ENCODE data around the gene LZTR1. TPM values are rescaled to one million over a fixed set of nuclear protein-coding genes. Genes with fewer than 3 reads are reported as not detected.

The LZTR1 gene
- total and polyA plus RNA-seq, 2 experiments from 2014 or later: 9.2 to 39.9 TPM

GRCh38 chr22:20974336-20974955 lies 7.7 kb upstream of the LZTR1 start (continued):
- TF ChIP-seq, protein P1, sequence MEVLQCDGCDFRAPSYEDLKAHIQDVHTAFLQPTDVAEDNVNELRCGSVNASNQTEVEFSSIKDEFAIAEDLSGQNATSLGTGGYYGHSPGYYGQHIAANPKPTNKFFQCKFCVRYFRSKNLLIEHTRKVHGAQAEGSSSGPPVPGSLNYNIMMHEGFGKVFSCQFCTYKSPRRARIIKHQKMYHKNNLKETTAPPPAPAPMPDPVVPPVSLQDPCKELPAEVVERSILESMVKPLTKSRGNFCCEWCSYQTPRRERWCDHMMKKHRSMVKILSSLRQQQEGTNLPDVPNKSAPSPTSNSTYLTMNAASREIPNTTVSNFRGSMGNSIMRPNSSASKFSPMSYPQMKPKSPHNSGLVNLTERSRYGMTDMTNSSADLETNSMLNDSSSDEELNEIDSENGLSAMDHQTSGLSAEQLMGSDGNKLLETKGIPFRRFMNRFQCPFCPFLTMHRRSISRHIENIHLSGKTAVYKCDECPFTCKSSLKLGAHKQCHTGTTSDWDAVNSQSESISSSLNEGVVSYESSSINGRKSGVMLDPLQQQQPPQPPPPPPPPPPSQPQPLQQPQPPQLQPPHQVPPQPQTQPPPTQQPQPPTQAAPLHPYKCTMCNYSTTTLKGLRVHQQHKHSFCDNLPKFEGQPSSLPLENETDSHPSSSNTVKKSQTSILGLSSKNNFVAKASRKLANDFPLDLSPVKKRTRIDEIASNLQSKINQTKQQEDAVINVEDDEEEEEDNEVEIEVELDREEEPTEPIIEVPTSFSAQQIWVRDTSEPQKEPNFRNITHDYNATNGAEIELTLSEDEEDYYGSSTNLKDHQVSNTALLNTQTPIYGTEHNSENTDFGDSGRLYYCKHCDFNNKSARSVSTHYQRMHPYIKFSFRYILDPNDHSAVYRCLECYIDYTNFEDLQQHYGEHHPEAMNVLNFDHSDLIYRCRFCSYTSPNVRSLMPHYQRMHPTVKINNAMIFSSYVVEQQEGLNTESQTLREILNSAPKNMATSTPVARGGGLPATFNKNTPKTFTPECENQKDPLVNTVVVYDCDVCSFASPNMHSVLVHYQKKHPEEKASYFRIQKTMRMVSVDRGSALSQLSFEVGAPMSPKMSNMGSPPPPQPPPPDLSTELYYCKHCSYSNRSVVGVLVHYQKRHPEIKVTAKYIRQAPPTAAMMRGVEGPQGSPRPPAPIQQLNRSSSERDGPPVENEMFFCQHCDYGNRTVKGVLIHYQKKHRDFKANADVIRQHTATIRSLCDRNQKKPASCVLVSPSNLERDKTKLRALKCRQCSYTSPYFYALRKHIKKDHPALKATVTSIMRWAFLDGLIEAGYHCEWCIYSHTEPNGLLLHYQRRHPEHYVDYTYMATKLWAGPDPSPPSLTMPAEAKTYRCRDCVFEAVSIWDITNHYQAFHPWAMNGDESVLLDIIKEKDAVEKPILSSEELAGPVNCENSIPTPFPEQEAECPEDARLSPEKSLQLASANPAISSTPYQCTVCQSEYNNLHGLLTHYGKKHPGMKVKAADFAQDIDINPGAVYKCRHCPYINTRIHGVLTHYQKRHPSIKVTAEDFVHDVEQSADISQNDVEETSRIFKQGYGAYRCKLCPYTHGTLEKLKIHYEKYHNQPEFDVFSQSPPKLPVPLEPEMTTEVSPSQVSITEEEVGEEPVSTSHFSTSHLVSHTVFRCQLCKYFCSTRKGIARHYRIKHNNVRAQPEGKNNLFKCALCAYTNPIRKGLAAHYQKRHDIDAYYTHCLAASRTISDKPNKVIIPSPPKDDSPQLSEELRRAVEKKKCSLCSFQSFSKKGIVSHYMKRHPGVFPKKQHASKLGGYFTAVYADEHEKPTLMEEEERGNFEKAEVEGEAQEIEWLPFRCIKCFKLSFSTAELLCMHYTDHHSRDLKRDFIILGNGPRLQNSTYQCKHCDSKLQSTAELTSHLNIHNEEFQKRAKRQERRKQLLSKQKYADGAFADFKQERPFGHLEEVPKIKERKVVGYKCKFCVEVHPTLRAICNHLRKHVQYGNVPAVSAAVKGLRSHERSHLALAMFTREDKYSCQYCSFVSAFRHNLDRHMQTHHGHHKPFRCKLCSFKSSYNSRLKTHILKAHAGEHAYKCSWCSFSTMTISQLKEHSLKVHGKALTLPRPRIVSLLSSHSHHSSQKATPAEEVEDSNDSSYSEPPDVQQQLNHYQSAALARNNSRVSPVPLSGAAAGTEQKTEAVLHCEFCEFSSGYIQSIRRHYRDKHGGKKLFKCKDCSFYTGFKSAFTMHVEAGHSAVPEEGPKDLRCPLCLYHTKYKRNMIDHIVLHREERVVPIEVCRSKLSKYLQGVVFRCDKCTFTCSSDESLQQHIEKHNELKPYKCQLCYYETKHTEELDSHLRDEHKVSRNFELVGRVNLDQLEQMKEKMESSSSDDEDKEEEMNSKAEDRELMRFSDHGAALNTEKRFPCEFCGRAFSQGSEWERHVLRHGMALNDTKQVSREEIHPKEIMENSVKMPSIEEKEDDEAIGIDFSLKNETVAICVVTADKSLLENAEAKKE (CRISPR knock-in tag; IDR thresholded peaks at IDR 0.05): no peak
- TF ChIP-seq EZH2 (IDR thresholded peaks at IDR 0.05; ENCODE audit: low read depth, unreplicated experiment): no peak
- no peak for TF ChIP-seq NANOG (IDR thresholded peaks at IDR 0.05; ENCODE audit: borderline replicate concordance)

DNA sequence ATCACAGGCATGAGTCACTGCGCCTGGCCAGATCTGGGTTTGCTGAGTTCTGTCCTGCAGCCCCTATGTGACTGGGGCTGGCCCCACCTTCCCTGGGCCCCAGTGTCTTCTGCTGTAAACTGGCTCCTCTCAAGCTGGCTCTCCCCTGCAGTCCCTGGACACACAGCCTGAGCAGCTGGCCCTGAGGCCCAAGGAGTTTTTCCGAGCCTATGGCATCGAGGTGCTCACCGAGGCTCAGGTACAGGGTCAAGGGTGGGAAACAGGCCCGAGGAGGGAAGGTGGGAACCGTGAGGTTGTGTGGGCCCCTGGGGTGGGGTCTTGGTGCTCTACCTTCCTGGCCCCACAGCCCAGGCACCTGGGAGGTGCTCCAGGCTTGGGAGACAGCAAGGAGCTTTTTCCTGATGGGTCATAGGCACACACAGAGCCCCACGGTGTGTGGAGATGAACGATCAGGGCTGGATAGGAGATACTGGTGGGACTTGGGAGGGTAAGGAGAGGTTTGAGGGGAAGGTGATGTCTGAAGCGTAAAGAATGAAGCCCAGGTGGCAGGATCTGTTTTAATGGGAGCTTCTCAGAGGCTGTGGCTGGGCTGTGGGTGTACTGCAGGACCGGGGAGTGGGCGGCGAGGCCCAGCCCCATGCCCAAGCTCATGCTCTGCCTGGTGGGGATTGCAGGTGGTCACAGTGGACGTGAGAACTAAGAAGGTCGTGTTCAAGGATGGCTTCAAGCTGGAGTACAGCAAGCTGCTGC lies 6.4 kb upstream of the LZTR1 start:
- H3K27ac Mint-ChIP-seq: no peak overlapping the region
- no peak overlapping the region for H3K4me3 Mint-ChIP-seq
- Histone ChIP-seq H2AFZ (no peak overlapping the region), H3K4me3 (no peak overlapping the region), H3K27me3 (ENCODE audit: insufficient read depth) (peaks cover 6% of the 10 kb centered on the region; the same call in 1 of the 2 replicates), H4K20me1 (replicated peaks; ENCODE audit: insufficient read depth) (no peaks in the 10 kb centered on the region), H3K27ac (ENCODE audit: low read depth) (no peak overlapping the region), H3K79me2 (replicated peaks; ENCODE audit: insufficient read depth) (no peaks in the 10 kb centered on the region), H3F3A (replicated peaks; ENCODE audit: low read depth) (no peaks in the 10 kb centered on the region), H3K4me2 (no peak overlapping the region), H3K4me1 (ENCODE audit: insufficient read depth) (0 out of 2 replicates have a peak, but pooled peaks cover 6% of the 10 kb centered on the region), H3K9me2 (ENCODE audit: insufficient read depth) (0 out of 2 replicates have a peak, but pooled peaks cover 6% of the 10 kb centered on the region), H3K36me3 (ENCODE audit: insufficient read depth) (no peaks in the 10 kb centered on the region; the same call in 1 of the 2 replicates)
- H3K27me3 Mint-ChIP-seq (ENCODE audit: insufficient read depth, low read depth, poor library complexity): peaks cover 28% of the 10 kb centered on the region
- H3K4me1 Mint-ChIP-seq: peaks cover 11% of the 10 kb centered on the region
- H3K36me3 Mint-ChIP-seq (ENCODE audit: low read depth): peaks cover 6% of the 10 kb centered on the region; the same call in 1 of the 3 replicates
- ATAC-seq: no peak
- no peak for DNase-seq (ENCODE audit: low spot score)
- peaks cover 20% of the 10 kb centered on the region for H3K9me3 Mint-ChIP-seq
- no peak for TF ChIP-seq CREB1 (CRISPR knock-in tag; IDR thresholded peaks at IDR 0.05; ENCODE audit: low read depth)
- TF ChIP-seq, protein P1 (CRISPR knock-in tag; IDR thresholded peaks at IDR 0.05): no peak
